Endothelial cell of umbilical vein (primary cell): ENCODE data around the gene ZNF57. TPM values are rescaled to one million over a fixed set of nuclear protein-coding genes. Genes with fewer than 3 reads are reported as not detected.
"Not testable (repeated sequence)": the region's sequence is repeated elsewhere in the genome, so short reads cannot be mapped to it uniquely, and the experiment has no call there.

Experiments used
- BruUV-seq: library from RNA; stranded (reverse); fragments of 400-500 nt; replicated peaks from 2 replicates; lab custom pipeline; 2021; lab: Mats Ljungman, UMichigan
- CTCF ChIA-PET: fragments of 300-600, 350-600 bp; sonication (Branson Sonifier 250); formaldehyde crosslinking; loops from one replicate; lab custom pipeline; 2021; ENCODE audit warnings: antibody characterized with exemption, inconsistent platforms; lab: Charles Lee
- POLR2A ChIA-PET: fragments of 300-600, 350-600 bp; sonication (Branson Sonifier 250); formaldehyde crosslinking; loops from one replicate; lab custom pipeline; 2021; ENCODE audit warnings: antibody characterized with exemption, inconsistent platforms; lab: Charles Lee
- DNase-seq: peaks from one replicate; pipeline ENCODE4 v3.0.0-alpha.2; 2011; ENCODE audit warnings: low read depth, low spot score
- FAIRE-seq: peaks from 2 replicates; lab custom pipeline; 2011; peaks lifted over from hg19 to GRCh38; lab: Jason Lieb, UNC
- H2AFZ ChIP-seq: 2 replicates; pipeline ENCODE4 v1.6.0; 2012; ENCODE audit warnings: low read depth, low read length, control low read depth, inconsistent platforms
- H3K27ac ChIP-seq: 2 replicates; pipeline ENCODE4 v1.5.1; 2011; ENCODE audit warnings: low read depth, mild to moderate bottlenecking, control low read depth, low read length, moderate library complexity; ENCODE audit not compliant: insufficient read depth
- H3K27me3 ChIP-seq, 2 experiments: 2 replicates each; pipeline versions ENCODE4 v1.6.0 to v1.6.1; 2011; ENCODE audit warnings: low read length in 2 of 2, mixed read lengths in 1 of 2; ENCODE audit not compliant: control insufficient read depth in 2 of 2, insufficient read depth in 2 of 2
- H3K36me3 ChIP-seq, 2 experiments: 2 replicates in 1 of 2; 3 replicates in 1 of 2; pipeline ENCODE4 v1.5.1; 2011; ENCODE audit warnings: low read length in 2 of 2, mild to moderate bottlenecking in 1 of 2, moderate library complexity in 1 of 2; ENCODE audit not compliant: control insufficient read depth in 2 of 2, insufficient read depth in 2 of 2; ENCODE audit errors: extremely low read depth in 1 of 2
- H3K4me1 ChIP-seq: 3 replicates; pipeline ENCODE4 v1.5.1; 2011; ENCODE audit warnings: mild to moderate bottlenecking, low read length; ENCODE audit not compliant: control insufficient read depth, insufficient read depth; ENCODE audit errors: extremely low read depth
- H3K4me2 ChIP-seq: 2 replicates; pipeline ENCODE4 v1.6.1; 2011; ENCODE audit warnings: low read length, control low read depth, mixed read lengths; ENCODE audit not compliant: insufficient read depth
- H3K4me3 ChIP-seq, 3 experiments: fragments of 200-600 bp in 1 of 3; sonication (generic), shearing (Covaris generic) in 1 of 3; replicated peaks in 1 of 3; 2 replicates each; pipeline ENCODE4 v1.5.1; 2011 to 2016; ENCODE audit warnings: control low read depth in 3 of 3, low read length in 3 of 3, mild to moderate bottlenecking in 2 of 3, inconsistent platforms in 1 of 3, low read depth in 1 of 3, moderate library complexity in 1 of 3; ENCODE audit not compliant: insufficient read depth in 1 of 3
- H3K79me2 ChIP-seq: 2 replicates; pipeline ENCODE4 v1.6.0; 2012; ENCODE audit warnings: low read length, inconsistent platforms; ENCODE audit not compliant: control insufficient read depth, insufficient read depth
- H3K9ac ChIP-seq: replicated peaks from 2 replicates; pipeline ENCODE3; 2011; ENCODE audit warnings: low read length, control low read depth; ENCODE audit not compliant: insufficient read depth; ENCODE audit errors: extremely low read depth
- H3K9me1 ChIP-seq: replicated peaks from 3 replicates; pipeline ENCODE4 v1.6.0; 2011; ENCODE audit warnings: mild to moderate bottlenecking, low read length; ENCODE audit not compliant: control insufficient read depth, insufficient read depth; ENCODE audit errors: extremely low read depth
- H3K9me3 ChIP-seq: replicated peaks from 2 replicates; pipeline ENCODE4 v1.5.1; 2012; ENCODE audit warnings: low read length, inconsistent platforms; ENCODE audit not compliant: control insufficient read depth, insufficient read depth
- H4K20me1 ChIP-seq: replicated peaks from 2 replicates; pipeline ENCODE3; 2011; ENCODE audit warnings: mild to moderate bottlenecking, low read length; ENCODE audit not compliant: control insufficient read depth, insufficient read depth; ENCODE audit errors: extremely low read depth
- EZH2 ChIP-seq: IDR thresholded peaks from 2 replicates; pipeline ENCODE4 v1.6.1; 2012; ENCODE audit warnings: borderline replicate concordance, low read depth, mild to moderate bottlenecking, moderate library complexity, low read length, inconsistent platforms; ENCODE audit not compliant: severe bottlenecking
- FOS ChIP-seq: IDR thresholded peaks from 2 replicates; pipeline ENCODE4 v1.6.1; 2011; ENCODE audit warnings: mild to moderate bottlenecking, low read length, moderate library complexity, borderline replicate concordance; ENCODE audit not compliant: insufficient read depth
- GATA2 ChIP-seq: IDR thresholded peaks from 2 replicates; pipeline ENCODE4 v1.7.0; 2011; ENCODE audit warnings: low read depth, mild to moderate bottlenecking, moderate library complexity, mixed read lengths, low read length; ENCODE audit not compliant: insufficient read length, insufficient read depth
- JUN ChIP-seq: IDR thresholded peaks from 2 replicates; pipeline ENCODE4 v1.6.1; 2011; ENCODE audit warnings: borderline replicate concordance, low read depth; ENCODE audit not compliant: insufficient read length, insufficient read depth
- MYC ChIP-seq: IDR thresholded peaks from one replicate; pipeline ENCODE4 v1.6.1; 2011; ENCODE audit warnings: mild to moderate bottlenecking, low read depth, low read length
- POLR2A ChIP-seq: IDR thresholded peaks from 2 replicates; pipeline ENCODE4 v1.6.1; 2012; ENCODE audit warnings: low read depth, mild to moderate bottlenecking, control low read depth, low read length
- POLR2AphosphoS5 ChIP-seq: IDR thresholded peaks from 2 replicates; pipeline ENCODE4 v1.6.1; 2012; ENCODE audit warnings: low read depth, mild to moderate bottlenecking, control low read depth, low read length, moderate library complexity; ENCODE audit not compliant: insufficient read depth
- dilution Hi-C: fragments of 300-500 bp; cut with MboI; formaldehyde crosslinking; loops from one replicate; pipeline ENCODE4 v1.15.0; 2019; ENCODE audit warnings: low sequenced_read_pairs; ENCODE audit not compliant: extremely low pct_ligation_motif_present
- intact Hi-C: fragments of 100-400 bp; cut with micrococcal nuclease; formaldehyde crosslinking; loops from one replicate; pipeline ENCODE4 v1.10.0; 2022
- polyA plus RNA-seq, 4 experiments: library from polyadenylated mRNA; depleted of rRNA in 3 of 4; stranded (reverse) in 3 of 4; unstranded in 1 of 4; fragments of >200 nt; gene quantifications; 2 replicates each; pipeline versions ENCODE4 v1.2.1 to v1.2.3, GENCODE V29; 2011 to 2012; ENCODE audit warnings: missing spikeins in 1 of 4
- total RNA-seq: library from RNA; stranded (reverse); gene quantifications from 2 replicates; pipeline ENCODE4 v1.2.3, GENCODE V29; 2021
- TF ChIP-seq, protein P1 (sequence below), 2 donors: IDR thresholded peaks; 1 replicate in 1 of 2; 2 replicates in 1 of 2; pipeline ENCODE4 v1.5.1; 2011; ENCODE audit warnings: low read length in 2 of 2, mild to moderate bottlenecking in 2 of 2, moderate library complexity in 2 of 2, control low read depth in 1 of 2, inconsistent platforms in 1 of 2, low read depth in 1 of 2; ENCODE audit not compliant: insufficient read depth in 1 of 2; ENCODE audit errors: extremely low read depth in 1 of 2
- TF ChIP-seq, protein P2 (sequence below): IDR thresholded peaks from 2 replicates; pipeline ENCODE4 v1.6.1; 2011; ENCODE audit not compliant: insufficient read depth, insufficient read length

Gene ZNF57
- total and polyA plus RNA-seq, 2 donors (not counting 3 experiments of a cell fraction or from before 2014, with no cell fraction given) = 2.0 to 3.6 TPM

DNA sequence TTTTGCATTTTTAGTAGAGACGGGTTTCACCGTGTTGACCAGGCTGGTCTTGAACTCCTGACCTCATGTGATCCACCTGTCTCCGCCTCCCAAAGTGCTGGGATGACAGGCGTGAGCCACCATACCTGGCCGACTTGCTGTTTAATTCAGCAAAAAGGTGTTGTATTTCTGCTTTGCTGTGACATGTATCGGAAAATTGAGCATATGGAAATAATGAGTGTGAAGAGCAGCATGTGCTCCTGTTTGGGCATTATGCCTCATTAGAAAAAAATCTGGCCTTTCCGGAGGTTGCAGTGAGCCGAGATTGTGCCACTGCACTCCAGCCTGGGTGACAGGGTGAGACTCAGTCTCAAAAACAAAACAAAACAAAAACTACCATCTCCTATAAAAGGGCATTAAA, 10.2 kb upstream of the ZNF57 start:
- FAIRE-seq, intact Hi-C loops, H3K9me3 ChIP-seq, dilution Hi-C loops, DNase-seq, H4K20me1 ChIP-seq, H2AFZ ChIP-seq, H3K9me1 ChIP-seq, H3K27me3 ChIP-seq, POLR2A ChIA-PET, H3K79me2 ChIP-seq, H3K27ac ChIP-seq, H3K9ac ChIP-seq, BruUV-seq, H3K36me3 ChIP-seq, H3K4me3 ChIP-seq, H3K4me1 ChIP-seq, H3K4me2 ChIP-seq: not testable (repeated sequence)
- CTCF ChIA-PET = interaction anchor here (1.6 kb wide), 1 partner anchor 33 kb away, joined by 3 read pairs; no protein-coding TSS in a partner anchor

DNA sequence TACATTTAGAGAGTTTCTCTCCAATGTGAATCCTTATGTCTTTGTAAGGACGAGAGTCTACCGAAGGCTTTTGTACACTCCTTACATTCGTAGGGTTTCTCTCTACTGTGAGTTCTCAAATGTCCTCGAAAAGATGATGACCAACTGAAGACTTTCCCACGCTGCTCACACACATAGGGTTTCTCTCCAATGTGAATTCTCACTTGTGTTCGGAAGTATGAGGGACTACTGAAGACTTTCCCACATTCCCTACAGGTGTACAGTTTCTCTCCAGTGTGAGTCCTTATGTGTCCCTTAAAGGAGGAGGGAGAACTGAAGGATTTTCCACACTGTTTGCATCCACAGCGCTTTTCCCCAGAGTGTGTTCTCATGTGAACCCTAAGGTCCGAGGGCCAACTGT, 4.0 kb upstream of the ZNF57 start:
- H3K9me1 ChIP-seq = no peaks in the 10 kb centered on the region
- dilution Hi-C loops = no loop called here
- POLR2A ChIA-PET = no interaction called here
- H3K27me3 ChIP-seq = no peaks in the 10 kb centered on the region
- intact Hi-C loops = no loop called here
- no peak overlapping the region for H3K4me3 ChIP-seq
- no peak overlapping the region for H3K27ac ChIP-seq
- H3K36me3 ChIP-seq = no peaks in the 10 kb centered on the region
- no peak overlapping the region for H3K4me2 ChIP-seq
- H3K9me3 ChIP-seq = peaks cover 5% of the 10 kb centered on the region
- no peak for FAIRE-seq
- CTCF ChIA-PET = no interaction called here
- TF ChIP-seq, protein P1, sequence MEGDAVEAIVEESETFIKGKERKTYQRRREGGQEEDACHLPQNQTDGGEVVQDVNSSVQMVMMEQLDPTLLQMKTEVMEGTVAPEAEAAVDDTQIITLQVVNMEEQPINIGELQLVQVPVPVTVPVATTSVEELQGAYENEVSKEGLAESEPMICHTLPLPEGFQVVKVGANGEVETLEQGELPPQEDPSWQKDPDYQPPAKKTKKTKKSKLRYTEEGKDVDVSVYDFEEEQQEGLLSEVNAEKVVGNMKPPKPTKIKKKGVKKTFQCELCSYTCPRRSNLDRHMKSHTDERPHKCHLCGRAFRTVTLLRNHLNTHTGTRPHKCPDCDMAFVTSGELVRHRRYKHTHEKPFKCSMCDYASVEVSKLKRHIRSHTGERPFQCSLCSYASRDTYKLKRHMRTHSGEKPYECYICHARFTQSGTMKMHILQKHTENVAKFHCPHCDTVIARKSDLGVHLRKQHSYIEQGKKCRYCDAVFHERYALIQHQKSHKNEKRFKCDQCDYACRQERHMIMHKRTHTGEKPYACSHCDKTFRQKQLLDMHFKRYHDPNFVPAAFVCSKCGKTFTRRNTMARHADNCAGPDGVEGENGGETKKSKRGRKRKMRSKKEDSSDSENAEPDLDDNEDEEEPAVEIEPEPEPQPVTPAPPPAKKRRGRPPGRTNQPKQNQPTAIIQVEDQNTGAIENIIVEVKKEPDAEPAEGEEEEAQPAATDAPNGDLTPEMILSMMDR (IDR thresholded peaks at IDR 0.05; ENCODE audit: extremely low read depth in 1 of 2, insufficient read depth in 1 of 2, low read depth in 1 of 2, low read length in 2 of 2) = no peak
- no peak for TF ChIP-seq GATA2
- TF ChIP-seq POLR2AphosphoS5 = no peak
- no peak for TF ChIP-seq JUN
- no peak for TF ChIP-seq MYC
- TF ChIP-seq, protein P2, sequence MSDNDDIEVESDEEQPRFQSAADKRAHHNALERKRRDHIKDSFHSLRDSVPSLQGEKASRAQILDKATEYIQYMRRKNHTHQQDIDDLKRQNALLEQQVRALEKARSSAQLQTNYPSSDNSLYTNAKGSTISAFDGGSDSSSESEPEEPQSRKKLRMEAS = no peak
- TF ChIP-seq POLR2A = no peak
- TF ChIP-seq EZH2 = no peak
- no peak for TF ChIP-seq FOS
- no peaks in the 10 kb centered on the region for H3K79me2 ChIP-seq
- H4K20me1 ChIP-seq = no peaks in the 10 kb centered on the region
- no peak overlapping the region for H3K9ac ChIP-seq
- BruUV-seq = no TSS peak
- no peak for DNase-seq
- H3K4me1 ChIP-seq = no peaks in the 10 kb centered on the region
- H2AFZ ChIP-seq = no peak overlapping the region
